HG03342 (cell line): ENCODE data around the gene SERINC5.
"Not testable (repeated sequence)": the region's sequence is repeated elsewhere in the genome, so short reads cannot be mapped to it uniquely, and the experiment has no call there.

Experiments used
- ATAC-seq: cut with Tn5 transposase; IDR thresholded peaks from one replicate; pipeline ENCODE4 v1.9.1; 2021; ENCODE audit warnings: mild to moderate bottlenecking, moderate library complexity; ENCODE audit not compliant: unreplicated experiment

Gene SERINC5

GRCh38 chr5:80111376-80111990 lies 144.4 kb downstream of the SERINC5 start:
- not testable (repeated sequence) for ATAC-seq

GRCh38 chr5:80109646-80110478 lies 146.0 kb downstream of the SERINC5 start:
- peak; percentile 65 for ATAC-seq

GRCh38 chr5:80106916-80107315 lies 148.9 kb downstream of the SERINC5 start:
- no peak for ATAC-seq

- ATAC-seq: no peak
Measured at GRCh38 chr5:80105698-80106439, 150.0 kb downstream of the SERINC5 start.

GRCh38 chr5:80103371-80103770 lies 152.5 kb downstream of the SERINC5 start:
- no peak for ATAC-seq

- ATAC-seq: no peak
Measured at GRCh38 chr5:80101993-80102392, 153.9 kb downstream of the SERINC5 start.

GRCh38 chr5:80097451-80097850 lies 158.4 kb downstream of the SERINC5 start:
- ATAC-seq: no peak

GRCh38 chr5:80094236-80094738 lies 161.6 kb downstream of the SERINC5 start:
- no peak for ATAC-seq

- no peak for ATAC-seq
Measured at GRCh38 chr5:80093796-80094195, 162.1 kb downstream of the SERINC5 start.

GRCh38 chr5:80092486-80093107 lies 163.3 kb downstream of the SERINC5 start:
- ATAC-seq: no peak

GRCh38 chr5:80091792-80092192 lies 164.1 kb downstream of the SERINC5 start:
- ATAC-seq: not testable (repeated sequence)

- ATAC-seq: no peak
Measured at GRCh38 chr5:80090884-80091166, 165.0 kb downstream of the SERINC5 start.

GRCh38 chr5:80083101-80083890 lies 172.6 kb downstream of the SERINC5 start:
- ATAC-seq: no peak

GRCh38 chr5:80082731-80083100 lies 173.1 kb downstream of the SERINC5 start:
- no peak for ATAC-seq

- ATAC-seq: no peak
Measured at GRCh38 chr5:80082281-80082680, 173.6 kb downstream of the SERINC5 start.

GRCh38 chr5:80078921-80079320 lies 176.9 kb downstream of the SERINC5 start:
- ATAC-seq: no peak

GRCh38 chr5:80077051-80077714 lies 178.7 kb downstream of the SERINC5 start:
- ATAC-seq: no peak

- ATAC-seq: no peak
Measured at GRCh38 chr5:80076131-80077050, 179.5 kb downstream of the SERINC5 start.
